ENCODE data around the gene ARHGEF19. TPM values are rescaled to one million over a fixed set of nuclear protein-coding genes. Genes with fewer than 3 reads are reported as not detected.

ARHGEF19 gene
- total and polyA plus RNA-seq, 9 of the 15 experiments (the other 6 are each of a cell fraction or from before 2014, with no cell fraction given): 0.73 to 21.0 (median 5.2) TPM

DNA sequence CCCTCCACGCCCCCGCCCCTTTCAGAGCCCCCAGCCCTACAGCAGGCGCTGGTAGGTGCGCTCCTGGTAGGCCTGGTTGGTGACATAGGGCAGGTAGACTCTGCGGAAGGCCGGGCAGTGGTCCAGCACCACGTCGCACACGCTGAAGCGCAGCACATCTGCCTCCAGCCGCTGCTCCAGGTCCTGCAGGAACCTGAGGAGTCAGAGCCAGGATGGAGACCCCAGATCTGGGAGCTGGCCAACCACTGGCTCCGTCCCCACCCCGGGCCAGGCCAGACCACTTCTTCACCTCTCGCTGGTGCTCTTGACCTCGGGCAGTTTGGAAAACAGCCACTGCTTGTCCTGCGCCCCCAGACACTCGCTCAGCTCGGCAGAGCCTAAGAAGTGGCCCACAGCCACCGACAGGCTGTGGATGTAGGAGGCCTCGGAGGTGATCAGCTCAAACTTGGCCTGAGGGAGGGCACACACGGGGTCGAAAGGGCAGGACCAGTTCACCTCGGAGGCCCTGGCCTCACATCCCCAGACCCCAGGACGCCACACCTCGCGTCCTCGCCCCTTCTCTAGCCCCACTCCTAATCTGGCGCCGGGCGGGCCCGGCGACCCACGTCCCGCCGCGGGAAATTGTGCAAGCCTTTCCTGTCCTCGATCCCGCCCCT lies 6.4 kb downstream of the ARHGEF19 start (continued):
- TF ChIP-seq ZNF318 (IDR thresholded peaks at IDR 0.05; ENCODE audit: borderline replicate concordance in 1 of 2, low read depth in 1 of 2) (no peak), ZBTB8A (IDR thresholded peaks at IDR 0.05; ENCODE audit: partially characterized antibody) (no peak), BMI1 (IDR thresholded peaks at IDR 0.05; ENCODE audit: low read length) (no peak), CC2D1A (IDR thresholded peaks at IDR 0.05) (no peak)

All from K562 (cell line).